Right lobe of liver (tissue), 4 donors: ENCODE measurements around the gene TIMP3.

Experiments used
- POLR2A ChIP-seq: fragments of 450-650 bp; IDR thresholded peaks from one replicate; pipeline ENCODE4 v1.6.1; 2017; ENCODE audit warnings: antibody characterized with exemption, mild to moderate bottlenecking
- TF ChIP-seq, protein P1 (sequence below), 4 donors: fragments of 200-600 bp in 3 of 4; fragments of 450-650 bp in 1 of 4; IDR thresholded peaks; one replicate each; pipeline versions ENCODE4 v1.5.1 to v1.8.0; 2016 to 2022; ENCODE audit warnings: antibody characterized with exemption in 4 of 4, mild to moderate bottlenecking in 2 of 4
- donor health status: DM: no; HTN: no; CAD: no.
- donor health status: DM: no; HTN: no; CAD: no.
- donor health status: DM: no; HTN: yes; CAD: no.

DNA sequence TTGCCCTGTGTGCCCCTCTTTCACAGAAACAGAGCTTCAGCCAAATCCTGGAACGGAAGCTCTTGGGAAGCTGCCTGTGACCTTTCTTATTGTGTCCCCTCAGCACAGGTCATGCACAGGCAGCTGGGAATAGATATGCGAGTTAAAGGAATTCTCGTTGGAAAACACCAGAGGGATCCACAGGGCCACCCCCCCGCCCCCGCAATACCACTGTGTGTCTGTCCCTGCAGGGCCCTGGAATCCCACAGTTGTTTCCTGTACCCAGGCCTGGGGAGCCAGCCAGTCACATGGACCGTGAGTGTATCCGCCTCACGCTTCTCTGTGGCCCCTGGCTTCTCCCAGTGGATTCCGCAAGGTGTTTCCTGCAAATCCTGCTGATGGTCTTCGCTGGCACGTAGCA is 29.0 kb downstream of the TIMP3 start:
- TF ChIP-seq POLR2A, result no peak
- TF ChIP-seq, protein P1, sequence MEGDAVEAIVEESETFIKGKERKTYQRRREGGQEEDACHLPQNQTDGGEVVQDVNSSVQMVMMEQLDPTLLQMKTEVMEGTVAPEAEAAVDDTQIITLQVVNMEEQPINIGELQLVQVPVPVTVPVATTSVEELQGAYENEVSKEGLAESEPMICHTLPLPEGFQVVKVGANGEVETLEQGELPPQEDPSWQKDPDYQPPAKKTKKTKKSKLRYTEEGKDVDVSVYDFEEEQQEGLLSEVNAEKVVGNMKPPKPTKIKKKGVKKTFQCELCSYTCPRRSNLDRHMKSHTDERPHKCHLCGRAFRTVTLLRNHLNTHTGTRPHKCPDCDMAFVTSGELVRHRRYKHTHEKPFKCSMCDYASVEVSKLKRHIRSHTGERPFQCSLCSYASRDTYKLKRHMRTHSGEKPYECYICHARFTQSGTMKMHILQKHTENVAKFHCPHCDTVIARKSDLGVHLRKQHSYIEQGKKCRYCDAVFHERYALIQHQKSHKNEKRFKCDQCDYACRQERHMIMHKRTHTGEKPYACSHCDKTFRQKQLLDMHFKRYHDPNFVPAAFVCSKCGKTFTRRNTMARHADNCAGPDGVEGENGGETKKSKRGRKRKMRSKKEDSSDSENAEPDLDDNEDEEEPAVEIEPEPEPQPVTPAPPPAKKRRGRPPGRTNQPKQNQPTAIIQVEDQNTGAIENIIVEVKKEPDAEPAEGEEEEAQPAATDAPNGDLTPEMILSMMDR (IDR thresholded peaks at IDR 0.05), result no peak
